GM10847 (cell line): ENCODE results near the gene PLCL2.

Experiments
- POLR2A ChIP-seq: IDR thresholded peaks from 2 replicates; pipeline ENCODE4 v1.6.1; 2011; ENCODE audit not compliant: insufficient read length; ENCODE audit errors: extremely low read depth

Gene PLCL2

DNA sequence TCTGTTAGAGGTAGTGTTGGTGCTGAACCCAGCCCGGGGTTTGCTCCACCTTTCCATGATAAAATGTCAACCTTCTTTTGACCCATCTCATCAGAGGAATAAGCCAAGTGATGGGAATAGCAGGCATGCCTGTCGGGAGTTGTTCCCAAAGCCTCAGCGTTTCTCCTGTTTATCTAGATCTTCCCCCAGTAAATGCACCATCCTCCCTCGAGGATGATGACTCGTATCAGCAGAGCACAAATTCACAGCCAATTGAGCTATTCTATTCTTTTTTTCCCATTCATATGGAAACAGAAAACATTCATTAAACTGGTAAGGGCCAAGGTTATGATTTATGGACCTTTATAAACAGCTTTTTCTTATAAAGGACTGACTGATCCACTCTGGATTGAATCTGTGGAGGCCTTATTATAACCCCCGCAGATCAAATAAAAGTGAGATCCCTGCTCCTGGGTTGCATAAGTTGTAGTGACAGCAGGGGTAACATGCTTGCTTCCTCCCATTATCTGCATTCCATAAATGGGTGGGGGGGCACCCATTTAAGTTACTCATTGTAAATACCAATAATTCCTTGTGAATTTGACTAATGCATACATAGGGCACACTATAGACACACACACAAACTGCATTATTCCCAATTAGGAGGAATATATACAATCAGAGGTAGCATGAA lies 207.3 kb downstream of the PLCL2 start:
- TF ChIP-seq POLR2A, result no peak

DNA sequence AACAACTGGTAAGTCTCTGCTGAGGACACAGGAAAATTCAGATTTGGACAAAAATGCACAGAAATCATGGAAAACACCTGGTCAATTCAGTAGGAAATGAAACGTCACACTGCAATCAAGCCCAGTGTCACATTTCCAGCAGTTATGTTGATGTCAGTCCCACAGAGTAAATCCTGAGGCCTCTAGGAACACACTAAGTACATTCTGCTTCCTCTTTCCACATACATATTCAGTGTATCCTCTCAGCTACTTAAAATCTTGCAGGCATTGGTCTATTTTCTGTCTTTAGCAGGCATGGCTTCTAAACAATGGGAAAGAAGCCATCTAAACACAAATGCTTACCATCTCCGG lies 207.8 kb downstream of the PLCL2 start:
- no peak for TF ChIP-seq POLR2A

DNA sequence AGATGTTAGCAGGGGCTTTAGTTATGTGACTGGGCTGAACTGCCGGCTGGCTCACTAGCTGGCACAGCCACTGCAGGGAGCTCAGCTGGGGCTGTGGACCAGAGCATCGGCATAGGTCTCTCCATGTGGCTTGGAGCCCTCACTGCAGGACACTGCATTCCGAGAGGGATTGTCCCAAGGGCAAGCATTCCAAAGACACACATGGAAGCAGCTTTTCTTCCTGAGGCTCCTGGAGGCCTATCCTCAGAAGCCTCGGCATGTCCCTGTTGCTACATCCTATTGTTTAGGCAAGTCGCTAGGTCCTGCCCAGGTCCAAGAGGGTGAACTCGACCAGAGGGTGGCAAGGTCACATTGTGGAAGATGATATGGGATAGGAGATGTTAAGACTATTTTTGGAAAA lies 209.8 kb downstream of the PLCL2 start:
- no peak for TF ChIP-seq POLR2A

DNA sequence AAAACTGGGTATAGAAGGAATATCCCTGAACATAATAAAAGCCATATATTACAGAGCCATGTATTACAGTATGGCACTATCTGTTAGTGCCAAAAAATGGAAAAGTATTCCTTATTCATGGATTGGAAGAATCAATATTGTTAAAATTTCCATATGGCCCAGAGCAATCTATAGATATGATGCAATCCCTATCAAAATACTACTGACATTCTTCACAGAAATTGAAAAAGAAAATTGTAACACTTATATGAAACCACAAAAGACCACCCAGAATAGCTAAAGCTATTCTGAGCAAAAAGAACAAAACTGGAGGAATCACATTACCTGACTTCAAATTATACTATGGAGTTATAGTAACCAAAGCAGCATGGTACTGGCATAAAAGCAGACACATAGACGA lies 218.8 kb downstream of the PLCL2 start:
- TF ChIP-seq POLR2A, result no peak

DNA sequence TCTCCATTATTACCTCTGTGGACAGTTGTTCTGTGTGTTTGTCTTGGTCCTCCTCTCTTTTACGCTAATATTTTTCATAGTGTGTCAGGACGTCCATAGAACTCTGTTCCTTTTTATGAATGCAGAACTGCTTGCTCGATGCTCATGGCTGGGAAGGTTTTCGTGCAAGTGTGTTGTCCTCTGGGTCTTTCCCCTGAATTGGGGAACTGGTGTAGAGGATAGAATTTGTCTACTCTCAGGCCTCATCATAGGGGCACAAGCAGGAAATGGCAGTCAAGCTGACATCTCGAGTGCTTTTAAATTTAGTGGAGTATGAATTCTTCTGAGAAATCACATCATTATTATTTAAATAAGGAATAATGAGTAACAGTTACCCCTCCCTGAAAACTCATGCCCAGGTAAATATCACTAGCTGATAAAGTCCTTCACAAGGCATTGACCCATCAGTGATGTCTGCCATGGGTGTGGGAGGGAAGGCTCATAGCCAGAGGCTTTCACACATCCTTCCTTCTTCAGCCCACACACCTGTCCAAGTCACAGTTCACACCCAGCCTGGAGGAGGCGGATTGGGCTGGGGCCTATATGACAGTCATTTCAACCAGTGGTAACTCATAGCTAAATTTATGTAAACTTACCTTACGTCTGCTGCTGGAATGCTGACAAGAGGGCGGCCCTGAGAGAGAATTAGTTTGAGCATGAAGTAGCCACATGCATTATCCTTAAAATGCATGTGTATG lies 226.1 kb downstream of the PLCL2 start:
- no peak for TF ChIP-seq POLR2A

DNA sequence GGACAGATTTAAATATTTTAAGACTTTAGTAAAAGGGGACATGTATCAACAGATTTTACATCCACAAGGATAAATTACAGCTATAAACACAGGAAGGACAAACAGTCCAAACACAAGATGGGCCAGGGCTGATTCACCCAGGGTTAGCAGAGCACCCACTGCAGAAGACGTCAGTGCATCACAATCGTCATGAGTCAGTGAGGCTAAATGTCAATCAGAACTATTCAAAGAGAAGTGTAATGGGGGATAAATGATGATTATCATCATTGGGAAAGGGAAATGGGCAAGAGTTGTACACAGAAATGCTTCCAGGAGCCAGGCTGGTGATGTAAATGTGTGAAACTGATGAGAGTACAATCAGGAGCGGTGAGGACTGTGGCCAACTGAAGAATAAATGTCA lies 226.8 kb downstream of the PLCL2 start:
- TF ChIP-seq POLR2A, result no peak

DNA sequence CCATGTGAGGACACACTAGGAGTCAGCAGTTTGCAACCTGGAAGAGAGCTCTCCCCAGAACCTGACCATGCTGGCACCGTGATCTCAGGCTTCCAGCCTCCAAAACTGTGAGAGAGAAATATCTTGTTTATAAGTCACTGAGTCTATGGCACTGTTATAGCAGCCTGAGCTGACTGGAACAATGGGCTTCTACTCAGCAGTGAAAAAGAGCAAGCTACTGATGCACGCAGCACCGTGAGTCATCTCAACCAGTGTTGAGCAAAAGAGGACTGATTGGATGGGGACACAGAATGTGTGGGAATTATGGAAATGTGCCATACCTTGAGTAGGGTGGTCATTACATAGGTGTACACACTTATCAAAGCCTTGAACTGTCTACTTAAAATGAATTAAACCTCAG lies 230.4 kb downstream of the PLCL2 start:
- TF ChIP-seq POLR2A, result no peak

DNA sequence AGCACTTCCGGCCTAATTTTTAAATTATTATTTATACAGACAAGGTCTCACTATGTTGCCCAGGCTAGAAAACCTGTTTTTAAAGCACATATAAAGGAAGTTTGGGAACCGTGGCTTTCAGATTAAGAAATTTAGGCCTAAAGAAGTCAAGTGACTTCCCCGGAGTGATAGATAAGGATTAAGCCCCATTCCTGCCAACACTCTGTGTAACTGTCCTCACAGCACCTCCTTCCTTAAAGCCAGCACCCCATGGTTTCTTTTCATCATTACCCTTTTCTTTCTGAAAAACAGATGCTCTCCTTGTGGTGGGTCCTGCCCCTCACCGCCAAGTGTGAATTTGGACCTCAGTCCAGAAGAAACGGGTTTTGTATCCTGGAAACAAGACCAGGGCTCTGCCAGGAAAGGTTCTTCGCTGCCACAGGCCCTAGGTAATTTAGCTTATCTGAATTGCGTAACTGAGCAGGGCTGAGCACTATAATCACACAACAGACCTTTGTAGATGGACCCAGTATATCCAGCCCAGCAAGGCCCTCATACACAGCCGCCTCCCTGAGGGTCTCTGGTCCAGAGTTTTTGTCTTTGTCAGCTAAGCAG lies 231.3 kb downstream of the PLCL2 start:
- no peak for TF ChIP-seq POLR2A

DNA sequence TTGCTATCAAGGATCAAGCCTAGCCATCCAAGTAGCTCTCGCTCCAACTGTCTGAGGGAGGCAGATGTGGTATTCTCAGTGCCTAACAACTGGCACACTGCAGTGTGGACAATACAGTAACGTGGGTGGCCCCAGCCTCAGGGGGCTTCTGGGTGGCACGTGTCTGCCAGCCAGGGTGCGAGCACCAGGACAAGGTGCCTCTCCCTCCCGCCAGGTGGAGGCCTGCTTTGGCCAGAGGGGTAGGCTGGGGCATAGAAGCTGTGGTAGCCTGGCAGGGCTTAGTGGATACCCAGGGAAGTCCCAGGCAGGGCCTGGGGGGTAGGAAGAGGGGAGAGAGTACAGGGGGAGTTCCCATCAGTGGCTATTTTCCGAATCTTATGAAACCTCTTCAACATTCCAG lies 234.0 kb downstream of the PLCL2 start:
- no peak for TF ChIP-seq POLR2A

DNA sequence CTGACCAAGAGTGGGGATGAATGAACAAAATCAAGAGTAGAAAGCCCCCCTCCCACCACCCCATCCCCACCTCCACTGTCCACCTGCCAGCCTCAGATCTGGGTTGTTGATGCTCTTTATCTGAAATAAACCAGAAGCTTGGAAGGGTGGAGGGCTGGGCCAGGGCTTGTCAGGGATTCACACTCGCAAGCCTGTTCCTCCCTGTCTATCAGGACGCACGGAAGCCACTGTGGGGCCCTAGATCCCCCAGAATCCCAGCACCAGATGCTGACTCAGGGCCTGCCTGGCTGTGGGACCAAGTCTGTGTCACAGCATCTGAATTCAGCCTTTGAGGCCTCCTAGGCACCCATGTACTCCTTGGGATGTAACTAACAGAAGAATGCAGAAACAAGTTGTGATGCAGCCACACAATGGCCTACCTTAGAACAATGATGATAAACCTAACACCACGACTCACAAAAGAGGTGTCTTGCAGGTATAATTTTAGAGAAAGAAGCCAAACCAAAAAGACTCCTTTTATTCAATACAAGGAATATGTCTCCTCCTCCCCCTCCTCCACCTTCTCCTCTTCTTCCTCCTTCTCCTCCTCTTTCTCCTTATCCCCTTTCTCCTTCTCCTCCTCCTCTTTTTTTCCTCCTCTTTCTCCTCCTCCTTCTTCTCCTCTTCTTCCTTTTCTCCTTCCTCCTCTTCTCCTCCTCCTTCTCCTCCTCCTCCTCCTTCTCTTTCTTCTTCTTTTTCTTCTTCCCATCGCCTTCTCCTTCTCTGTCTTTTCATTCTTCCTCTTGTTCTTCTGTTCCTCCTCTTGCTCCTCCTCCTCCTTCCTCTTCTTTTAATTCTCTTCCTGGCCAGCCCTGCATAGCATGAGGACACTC lies 234.7 kb downstream of the PLCL2 start:
- no peak for TF ChIP-seq POLR2A

DNA sequence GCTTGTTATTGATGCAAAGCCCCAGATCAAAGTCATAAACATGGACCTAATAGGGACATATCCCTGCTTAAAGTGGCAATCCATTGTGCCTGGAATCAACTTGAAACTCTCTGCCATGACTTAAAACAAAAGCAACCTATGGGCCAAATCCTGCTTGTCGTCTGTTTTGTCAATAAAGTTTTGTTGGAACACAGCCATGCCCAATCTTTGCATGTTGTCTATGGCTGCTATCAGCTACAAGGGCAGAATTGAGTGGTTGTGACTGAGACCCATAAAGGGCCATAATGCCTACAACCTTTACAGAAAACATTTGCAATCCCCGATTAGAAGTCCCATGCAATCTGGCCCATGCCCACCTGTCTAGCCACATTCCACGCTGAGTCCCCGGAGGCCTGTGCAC lies 235.4 kb downstream of the PLCL2 start:
- no peak for TF ChIP-seq POLR2A

DNA sequence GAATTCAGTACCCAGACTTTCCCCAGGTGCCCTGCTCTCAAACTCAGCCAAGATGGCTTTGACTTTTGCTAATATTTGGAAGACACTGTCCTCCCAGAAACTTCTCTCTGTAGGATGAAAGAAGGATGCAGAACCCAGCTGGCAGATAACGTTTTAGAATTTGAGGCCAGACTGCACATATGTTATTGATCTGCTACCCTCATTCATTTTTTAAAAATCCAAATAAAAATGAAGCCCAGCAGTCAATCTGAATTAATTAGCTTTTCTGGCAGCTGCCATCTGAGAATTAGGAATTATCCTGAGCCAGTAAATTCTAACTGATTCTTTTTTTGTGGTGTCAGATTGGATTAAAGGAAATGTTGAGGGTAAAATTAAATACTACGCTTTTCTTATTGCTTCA lies 236.6 kb downstream of the PLCL2 start:
- no peak for TF ChIP-seq POLR2A

DNA sequence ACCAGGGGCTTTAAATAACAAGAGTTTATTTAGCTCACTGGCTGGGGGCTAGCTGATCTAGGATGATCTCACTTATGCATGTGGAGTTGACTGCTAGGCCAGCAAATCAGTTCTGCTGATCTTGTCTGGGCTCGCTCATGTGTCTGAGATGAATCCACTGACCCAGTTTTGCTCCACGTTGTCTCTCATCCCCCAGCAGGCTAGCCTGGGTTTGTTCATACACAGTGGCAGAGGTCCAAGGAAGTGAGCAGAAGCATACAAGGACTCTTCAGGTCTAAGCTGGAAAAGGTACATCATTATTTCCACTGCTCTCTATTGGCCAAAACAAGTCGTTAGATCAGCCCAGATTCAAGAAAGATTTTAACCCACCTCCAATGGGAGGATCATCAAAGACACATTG lies 238.0 kb downstream of the PLCL2 start:
- no peak for TF ChIP-seq POLR2A

DNA sequence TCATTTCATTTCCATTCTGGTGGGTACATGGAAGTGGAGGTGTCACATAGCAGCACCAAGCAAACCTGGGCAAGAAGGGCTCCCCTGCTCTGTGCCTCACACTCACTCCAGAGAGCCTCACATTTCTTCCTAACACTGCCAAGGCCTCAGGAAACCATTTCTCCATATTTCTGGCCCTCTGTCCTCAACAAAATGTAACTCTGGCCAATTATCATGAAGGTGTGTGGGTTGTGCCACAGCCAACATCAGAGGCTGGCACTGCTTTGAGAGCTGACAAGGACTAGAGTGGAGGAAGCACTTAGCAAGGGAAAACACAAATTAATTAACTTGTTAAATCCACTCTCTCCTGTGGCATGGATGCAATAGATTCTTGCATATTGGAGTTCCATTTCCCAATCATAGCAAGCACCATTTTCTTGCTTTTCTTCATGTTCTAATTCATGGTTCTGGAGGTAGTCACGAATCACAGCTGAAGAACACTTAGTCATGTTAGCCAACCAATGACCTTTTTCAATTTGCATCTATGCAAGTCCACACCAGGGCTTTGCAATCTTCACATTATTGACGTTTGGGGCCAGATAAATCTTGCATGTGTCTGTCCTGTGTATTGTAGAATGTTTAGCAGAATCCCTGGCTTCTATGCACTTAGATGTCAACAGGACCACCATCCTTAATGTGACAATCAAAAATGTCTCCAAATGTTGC lies 241.1 kb downstream of the PLCL2 start:
- no peak for TF ChIP-seq POLR2A

DNA sequence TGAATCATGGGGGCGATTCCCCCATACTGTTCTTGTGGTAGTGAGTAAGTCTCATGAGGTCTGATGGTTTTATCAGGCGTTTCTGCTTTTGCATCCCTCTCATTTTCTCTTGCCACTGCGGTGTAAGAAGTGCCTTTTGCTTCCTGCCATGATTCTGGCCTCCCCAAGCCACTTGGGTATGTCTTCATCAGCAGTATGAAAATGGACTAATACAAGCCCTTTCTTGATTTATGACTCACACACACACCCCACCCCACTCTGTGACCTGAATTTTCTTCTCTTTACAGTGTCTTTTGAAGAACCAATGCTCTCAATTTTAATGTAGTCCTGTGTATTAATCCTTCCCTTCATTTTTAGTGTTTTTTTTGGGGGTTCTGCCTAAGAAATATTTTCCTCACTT lies 244.8 kb downstream of the PLCL2 start:
- TF ChIP-seq POLR2A, result no peak
